Large intestine (tissue), 3 donors: Measurements from ENCODE around the gene TMUB1. TPM values are rescaled to one million over a fixed set of nuclear protein-coding genes. Genes with fewer than 3 reads are reported as not detected.

Experiments used
- DNase-seq, 2 donors: peaks; one replicate each; pipeline versions ENCODE4 v3.0.0 to v3.0.0-alpha.2; 2013
- H3K27ac ChIP-seq: one replicate; pipeline ENCODE4 v1.5.1; 2013; ENCODE audit warnings: low read length
- H3K27me3 ChIP-seq: 2 replicates; pipeline ENCODE4 v1.6.1; 2013; ENCODE audit warnings: low read length; ENCODE audit not compliant: control insufficient read depth, insufficient read depth
- H3K36me3 ChIP-seq: 2 replicates; pipeline ENCODE4 v1.6.1; 2013; ENCODE audit warnings: low read length; ENCODE audit not compliant: control insufficient read depth, insufficient read depth
- H3K4me1 ChIP-seq: one replicate; pipeline ENCODE4 v1.6.1; 2013; ENCODE audit warnings: low read length; ENCODE audit not compliant: control insufficient read depth, insufficient read depth
- H3K4me3 ChIP-seq: one replicate; pipeline ENCODE4 v1.5.1; 2013; ENCODE audit warnings: low read length
- H3K9me3 ChIP-seq: one replicate; pipeline ENCODE4 v1.6.1; 2013; ENCODE audit warnings: mild to moderate bottlenecking, low read depth, low read length, moderate library complexity; ENCODE audit not compliant: control insufficient read depth
- WGBS: methylation state at CpG from one replicate; pipeline ENCODE4 v1.1.5; 2013; ENCODE audit warnings: low lambda C conversion rate; ENCODE audit not compliant: insufficient coverage; 5-methylcytosine and 5-hydroxymethylcytosine counted together
- polyA plus RNA-seq: library from polyadenylated mRNA; unstranded; fragments of 120-200 nt; gene quantifications from one replicate; pipeline ENCODE4 v1.2.1, GENCODE V29; 2013

TMUB1 gene
- polyA plus RNA-seq, 1 donor, result 61.8 TPM

- no peak overlapping the region for H3K4me3 ChIP-seq
- no peaks in the 10 kb centered on the region for H3K9me3 ChIP-seq
- no peak overlapping the region for H3K27ac ChIP-seq
- WGBS, result no CpG with 5 or more reads among the region's 114 CpGs
- peaks cover 9% of the 10 kb centered on the region for H3K4me1 ChIP-seq
- peaks cover 38% of the 10 kb centered on the region for H3K36me3 ChIP-seq
- DNase-seq, result peak in 1 of 2 donors; percentile 46
- H3K27me3 ChIP-seq, result peaks cover 4% of the 10 kb centered on the region
These were observed 32.0 kb upstream of the TMUB1 start for GRCh38 chr7:151115121-151115835.

DNA sequence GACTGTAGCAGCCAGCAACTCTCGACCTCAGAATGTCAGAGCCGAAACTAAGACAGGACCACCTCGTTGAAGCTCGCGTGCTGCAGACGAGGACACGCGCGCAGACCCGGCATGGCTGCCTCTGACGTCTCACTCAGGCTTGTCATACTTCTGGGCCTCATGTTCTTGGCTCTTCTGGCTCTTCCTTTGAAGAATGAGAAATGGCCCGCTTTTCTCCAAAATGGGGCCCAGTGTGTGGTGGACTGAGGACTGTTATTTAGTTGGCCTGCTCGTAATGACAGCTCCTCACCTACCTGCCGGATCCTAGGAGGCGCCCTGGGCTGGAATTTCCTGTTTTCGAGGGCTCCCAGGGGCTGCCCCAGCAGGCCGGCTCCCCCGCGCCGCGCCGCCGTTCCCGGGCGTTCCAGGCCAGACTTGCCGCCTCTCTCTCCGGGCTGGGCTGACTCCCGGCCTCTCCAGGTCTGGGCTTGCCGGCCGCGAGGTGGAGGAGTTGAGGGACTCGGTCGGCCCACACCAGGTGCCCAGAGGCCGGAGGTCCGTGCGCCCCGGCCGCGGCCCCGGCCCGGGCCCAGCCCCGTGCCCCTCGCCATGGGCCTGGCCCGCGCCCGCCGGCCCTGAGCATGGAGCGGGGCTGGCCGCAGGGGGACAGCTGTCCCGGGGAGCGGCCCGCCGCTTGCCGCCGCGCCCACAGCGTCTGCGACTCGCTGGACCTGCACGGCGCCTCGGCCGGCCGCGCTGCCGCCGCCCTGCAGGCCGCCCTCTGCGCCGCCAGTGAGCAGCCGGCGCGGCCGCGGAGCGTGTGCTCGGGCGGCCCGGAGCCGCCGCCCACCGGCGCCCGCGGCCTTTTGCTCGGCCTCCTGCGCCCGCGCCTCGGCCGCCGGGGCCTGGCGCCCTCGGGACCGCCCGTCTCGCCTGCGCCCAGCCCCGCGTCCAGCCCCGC lies 31.1 kb upstream of the TMUB1 start:
- H3K9me3 ChIP-seq, result no peaks in the 10 kb centered on the region
- H3K27me3 ChIP-seq, result peaks cover 4% of the 10 kb centered on the region
- H3K4me1 ChIP-seq, result peaks cover 9% of the 10 kb centered on the region
- no peak overlapping the region for H3K4me3 ChIP-seq
- H3K36me3 ChIP-seq, result peaks cover 29% of the 10 kb centered on the region
- no peak overlapping the region for H3K27ac ChIP-seq
- no peak for DNase-seq
- WGBS, result no CpG with 5 or more reads among the region's 101 CpGs

DNA sequence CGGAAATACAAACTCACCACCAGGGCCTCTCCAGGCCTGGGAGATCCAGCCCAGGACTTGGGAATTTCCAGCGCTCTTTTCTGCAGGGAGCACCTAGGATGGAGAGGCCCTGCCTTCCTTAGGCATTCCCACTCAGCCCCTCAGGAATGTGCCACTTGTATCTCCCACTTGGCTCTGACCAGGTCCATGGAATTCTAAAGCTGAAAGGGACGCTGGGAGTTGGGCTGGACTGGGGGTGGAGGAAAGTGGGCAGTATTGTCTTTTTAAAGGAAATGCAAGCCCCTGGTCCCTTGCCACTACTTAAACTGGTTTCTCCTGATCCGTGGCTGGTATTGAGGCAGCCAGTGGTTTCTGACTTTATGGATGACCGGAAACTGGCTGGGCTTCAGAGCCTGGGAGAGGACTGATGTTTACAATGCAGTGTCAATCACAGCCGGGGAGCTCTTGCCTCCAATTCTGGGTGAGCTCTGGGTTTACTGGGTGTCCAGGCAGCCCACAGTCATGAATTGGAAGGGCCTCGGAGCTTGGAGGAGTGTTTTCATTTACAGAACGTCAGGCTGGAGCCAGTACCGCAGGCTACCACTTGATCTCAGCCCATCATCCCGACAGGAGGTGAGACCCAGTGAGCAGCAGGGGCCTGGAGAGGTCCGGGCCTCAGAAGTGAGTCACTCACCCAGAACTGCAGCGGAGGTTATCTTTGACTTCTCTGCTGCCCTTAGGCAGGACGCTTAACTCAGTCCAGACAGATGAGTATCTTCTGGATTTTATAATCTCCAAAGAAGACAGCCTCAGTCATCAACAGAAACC lies 30.3 kb upstream of the TMUB1 start:
- no peaks in the 10 kb centered on the region for H3K9me3 ChIP-seq
- H3K4me1 ChIP-seq, result peaks cover 9% of the 10 kb centered on the region
- peaks cover 4% of the 10 kb centered on the region for H3K27me3 ChIP-seq
- no peak overlapping the region for H3K4me3 ChIP-seq
- DNase-seq, result no peak
- H3K36me3 ChIP-seq, result peaks cover 20% of the 10 kb centered on the region
- no CpG with 5 or more reads among the region's 13 CpGs for WGBS
- no peak overlapping the region for H3K27ac ChIP-seq

GRCh38 chr7:151110941-151111645 lies 27.8 kb upstream of the TMUB1 start:
- Histone ChIP-seq H3K27ac (no peak overlapping the region), H3K4me3 (no peak overlapping the region), H3K9me3 (no peaks in the 10 kb centered on the region), H3K4me1 (peaks cover 7% of the 10 kb centered on the region), H3K27me3 (peaks cover 4% of the 10 kb centered on the region), H3K36me3 (peaks cover 4% of the 10 kb centered on the region)
- WGBS, result no CpG with 5 or more reads among the region's 20 CpGs
- DNase-seq, result peak in 1 of 2 donors; percentile 62

DNA sequence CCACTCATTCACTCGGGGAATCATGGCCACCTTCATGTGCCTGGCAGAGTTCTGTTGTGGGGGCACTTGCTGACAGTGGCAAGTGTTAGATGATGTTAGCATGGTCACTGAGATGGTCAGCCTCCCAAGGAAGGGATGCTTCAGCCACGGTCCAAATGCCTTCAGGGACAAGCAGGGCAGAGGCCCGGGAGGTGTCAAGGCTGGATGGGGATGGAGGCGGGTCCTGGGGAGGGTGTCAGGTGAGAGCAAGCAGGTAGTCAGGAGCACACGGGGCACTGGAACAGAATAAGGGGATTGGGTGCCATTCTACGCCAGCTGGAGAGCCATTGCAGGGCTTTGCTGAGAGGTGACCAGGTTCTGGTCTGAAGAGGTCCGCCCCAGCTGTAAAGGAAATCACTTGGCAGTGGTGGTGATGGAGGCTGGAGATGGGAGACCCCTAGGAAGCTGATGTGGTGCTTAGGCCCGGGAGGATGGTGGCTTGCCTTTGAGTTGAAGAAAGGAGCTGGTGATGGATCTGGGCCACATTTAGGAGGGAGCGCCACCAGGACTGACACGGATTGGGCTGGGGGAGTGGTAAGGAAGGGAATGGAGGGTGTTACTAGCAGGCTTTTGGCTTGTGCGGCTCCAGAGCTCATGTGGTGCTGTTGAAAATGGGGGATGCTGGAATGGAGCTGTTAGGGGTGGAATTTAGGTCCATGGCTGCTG lies 27.1 kb upstream of the TMUB1 start:
- DNase-seq, result no peak
- Histone ChIP-seq H3K27ac (no peak overlapping the region), H3K4me1 (peaks cover 3% of the 10 kb centered on the region), H3K36me3 (peaks cover 4% of the 10 kb centered on the region), H3K4me3 (no peak overlapping the region), H3K27me3 (peaks cover 4% of the 10 kb centered on the region), H3K9me3 (no peaks in the 10 kb centered on the region)
- whole genome bisulfite sequencing, result 83% methylated on average over 2 of the region's 11 CpGs

DNA sequence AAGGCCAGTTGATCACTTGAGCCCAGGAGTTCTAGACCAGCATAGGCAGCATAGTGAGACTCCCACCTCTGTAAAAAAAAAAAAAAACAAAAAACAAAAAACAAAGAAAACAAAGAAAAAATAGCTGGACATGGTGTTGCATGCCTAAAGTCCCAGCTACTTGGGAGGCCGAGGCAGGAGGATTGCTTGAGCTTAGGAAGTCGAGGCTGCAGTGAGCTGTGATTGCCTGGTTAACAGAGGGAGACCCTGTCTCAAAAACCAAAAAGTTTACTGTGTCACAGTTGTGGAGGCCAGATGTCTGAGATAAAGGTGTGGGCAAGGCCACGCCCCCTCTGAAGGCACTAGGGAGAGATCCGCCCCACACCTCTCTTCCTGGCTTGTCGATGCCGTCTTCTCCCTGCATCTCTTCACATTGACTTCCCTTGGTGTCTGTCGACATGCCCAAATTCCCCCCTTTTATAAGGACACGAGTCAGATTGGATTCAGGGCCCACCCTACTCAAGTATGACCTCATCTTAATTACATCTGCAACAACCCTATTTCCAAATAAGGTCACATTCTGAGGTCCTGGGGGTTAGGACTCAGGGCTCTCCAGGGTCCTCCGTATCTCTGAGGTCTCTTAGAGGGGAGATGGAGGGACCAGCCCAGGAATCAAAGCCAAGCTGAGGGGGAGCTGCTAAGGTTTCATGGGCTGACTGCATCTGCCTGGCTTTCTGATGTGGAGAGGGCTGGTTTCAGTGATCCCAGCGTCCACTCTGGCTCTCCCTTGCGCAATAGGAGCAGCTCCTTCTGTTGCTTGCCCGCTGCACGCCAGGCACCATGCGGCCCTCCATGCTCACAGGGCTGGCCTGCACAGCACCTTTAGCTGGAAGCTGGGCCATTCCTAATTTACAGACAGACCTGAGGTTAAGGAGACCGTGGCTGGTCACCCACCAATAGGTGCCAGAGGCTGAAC lies 26.1 kb upstream of the TMUB1 start:
- Histone ChIP-seq H3K4me3 (no peak overlapping the region), H3K4me1 (peaks cover 3% of the 10 kb centered on the region), H3K36me3 (peaks cover 11% of the 10 kb centered on the region), H3K27ac (no peak overlapping the region), H3K27me3 (peaks cover 4% of the 10 kb centered on the region), H3K9me3 (no peaks in the 10 kb centered on the region)
- no peak for DNase-seq
- 72% methylated on average over 2 of the region's 15 CpGs for WGBS

DNA sequence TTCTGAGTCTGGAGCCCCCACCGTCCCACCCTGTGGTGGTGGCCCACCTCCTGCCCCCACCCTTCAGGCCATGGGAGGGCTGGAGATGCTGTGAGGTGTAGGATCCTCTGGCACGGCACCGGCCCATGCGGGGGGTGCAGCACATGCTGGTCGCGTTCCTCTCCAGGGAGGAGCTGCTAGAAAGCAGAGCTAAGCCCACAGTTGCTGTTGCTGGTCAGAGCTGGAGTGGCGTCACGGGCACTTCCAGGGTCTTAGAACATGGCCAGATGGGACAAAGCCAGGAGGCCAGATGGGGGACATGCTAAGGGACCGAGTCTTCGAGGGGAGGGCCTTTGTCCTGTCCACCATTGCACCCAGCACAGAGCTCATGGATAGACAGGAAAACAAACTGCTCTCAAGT lies 24.6 kb upstream of the TMUB1 start:
- no peaks in the 10 kb centered on the region for H3K9me3 ChIP-seq
- no peak overlapping the region for H3K4me3 ChIP-seq
- H3K27ac ChIP-seq, result no peak overlapping the region
- H3K4me1 ChIP-seq, result no peaks in the 10 kb centered on the region
- no peaks in the 10 kb centered on the region for H3K27me3 ChIP-seq
- WGBS, result no CpG with 5 or more reads among the region's 10 CpGs
- peaks cover 12% of the 10 kb centered on the region for H3K36me3 ChIP-seq
- DNase-seq, result no peak

- peaks cover 14% of the 10 kb centered on the region for H3K36me3 ChIP-seq
- H3K4me3 ChIP-seq, result no peak overlapping the region
- H3K27me3 ChIP-seq, result no peaks in the 10 kb centered on the region
- H3K4me1 ChIP-seq, result no peaks in the 10 kb centered on the region
- no peaks in the 10 kb centered on the region for H3K9me3 ChIP-seq
- DNase-seq, result no peak
- 81% methylated on average over 5 of the region's 23 CpGs for WGBS
- H3K27ac ChIP-seq, result no peak overlapping the region
These were observed 21.3 kb upstream of the TMUB1 start for GRCh38 chr7:151104411-151105235.
